Measurements from ENCODE around the gene SNRPF. TPM values are rescaled to one million over a fixed set of nuclear protein-coding genes. Genes with fewer than 3 reads are reported as not detected.

Gene SNRPF
- total RNA-seq, 6 experiments from 2014 or later, result 24.2 to 31.9 (median 27.8) TPM

DNA sequence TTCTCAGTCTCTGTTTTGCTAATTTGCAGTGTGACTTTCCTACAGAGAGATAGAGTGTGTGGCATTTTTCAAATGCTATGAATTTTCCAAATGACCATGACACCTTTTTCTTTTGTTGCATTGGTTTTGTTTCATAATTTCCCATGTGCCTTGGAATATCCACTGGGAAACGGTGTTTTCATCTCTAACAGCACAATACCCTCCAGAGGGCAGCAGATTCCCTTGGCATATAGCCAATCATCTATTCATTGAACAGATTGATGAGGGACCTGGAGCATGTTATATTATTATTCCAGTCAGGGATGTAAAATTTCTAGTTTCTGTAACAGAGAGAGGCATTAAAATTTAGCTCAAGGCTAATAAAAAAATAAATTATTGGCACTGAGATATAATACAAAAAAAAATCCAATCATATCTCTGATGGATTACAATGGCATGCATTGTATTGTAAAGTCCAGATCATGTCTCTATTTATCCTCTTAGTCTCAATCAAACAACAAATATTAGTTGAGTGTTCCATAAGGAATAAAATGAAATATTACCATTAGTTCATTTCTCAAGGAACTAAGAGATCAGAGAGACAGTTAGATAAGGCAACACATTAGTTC, 38.6 kb upstream of the SNRPF start:
- no peaks in the 10 kb centered on the region for H3K36me3 Mint-ChIP-seq (ENCODE audit: low read depth)
- H3K27me3 Mint-ChIP-seq (ENCODE audit: insufficient read depth), result peaks cover 12% of the 10 kb centered on the region; the same call in 1 of the 2 replicates
- H3K27ac Mint-ChIP-seq, result no peak overlapping the region
- no peaks in the 10 kb centered on the region for H3K4me1 Mint-ChIP-seq (ENCODE audit: low read depth)
- no peaks in the 10 kb centered on the region for H3K9me3 Mint-ChIP-seq
- peak; percentile 62 for DNase-seq
- H3K4me3 Mint-ChIP-seq, result no peak overlapping the region
- TF ChIP-seq, protein P1, sequence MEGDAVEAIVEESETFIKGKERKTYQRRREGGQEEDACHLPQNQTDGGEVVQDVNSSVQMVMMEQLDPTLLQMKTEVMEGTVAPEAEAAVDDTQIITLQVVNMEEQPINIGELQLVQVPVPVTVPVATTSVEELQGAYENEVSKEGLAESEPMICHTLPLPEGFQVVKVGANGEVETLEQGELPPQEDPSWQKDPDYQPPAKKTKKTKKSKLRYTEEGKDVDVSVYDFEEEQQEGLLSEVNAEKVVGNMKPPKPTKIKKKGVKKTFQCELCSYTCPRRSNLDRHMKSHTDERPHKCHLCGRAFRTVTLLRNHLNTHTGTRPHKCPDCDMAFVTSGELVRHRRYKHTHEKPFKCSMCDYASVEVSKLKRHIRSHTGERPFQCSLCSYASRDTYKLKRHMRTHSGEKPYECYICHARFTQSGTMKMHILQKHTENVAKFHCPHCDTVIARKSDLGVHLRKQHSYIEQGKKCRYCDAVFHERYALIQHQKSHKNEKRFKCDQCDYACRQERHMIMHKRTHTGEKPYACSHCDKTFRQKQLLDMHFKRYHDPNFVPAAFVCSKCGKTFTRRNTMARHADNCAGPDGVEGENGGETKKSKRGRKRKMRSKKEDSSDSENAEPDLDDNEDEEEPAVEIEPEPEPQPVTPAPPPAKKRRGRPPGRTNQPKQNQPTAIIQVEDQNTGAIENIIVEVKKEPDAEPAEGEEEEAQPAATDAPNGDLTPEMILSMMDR (IDR thresholded peaks at IDR 0.05), result peak; percentile 87

DNA sequence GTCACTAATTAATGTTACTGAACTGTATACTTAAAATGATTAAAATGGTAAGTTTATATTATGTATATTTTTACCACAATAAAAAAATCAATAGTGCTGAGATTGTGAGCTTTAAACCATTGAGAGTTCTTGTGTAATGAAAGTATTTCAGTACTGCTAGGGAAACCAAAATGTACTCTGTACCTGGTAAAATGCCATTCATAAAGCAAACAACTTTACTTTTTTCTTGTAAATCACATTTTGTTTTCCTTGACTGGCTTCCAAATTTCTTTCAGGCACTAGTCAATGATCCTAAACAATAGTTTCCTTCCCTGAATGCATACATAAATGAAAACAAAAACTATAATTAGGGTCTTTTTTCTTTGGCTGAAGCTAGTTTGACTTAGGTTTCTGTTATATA, 29.4 kb upstream of the SNRPF start:
- no peak overlapping the region for H3K4me3 Mint-ChIP-seq
- no peak overlapping the region for H3K27ac Mint-ChIP-seq
- H3K9me3 Mint-ChIP-seq, result no peaks in the 10 kb centered on the region
- H3K27me3 Mint-ChIP-seq (ENCODE audit: insufficient read depth), result peaks cover 38% of the 10 kb centered on the region
- no peak for DNase-seq
- peaks cover 10% of the 10 kb centered on the region for H3K4me1 Mint-ChIP-seq (ENCODE audit: low read depth)
- H3K36me3 Mint-ChIP-seq (ENCODE audit: low read depth), result no peaks in the 10 kb centered on the region
- TF ChIP-seq, protein P1 (IDR thresholded peaks at IDR 0.05), result no peak

DNA sequence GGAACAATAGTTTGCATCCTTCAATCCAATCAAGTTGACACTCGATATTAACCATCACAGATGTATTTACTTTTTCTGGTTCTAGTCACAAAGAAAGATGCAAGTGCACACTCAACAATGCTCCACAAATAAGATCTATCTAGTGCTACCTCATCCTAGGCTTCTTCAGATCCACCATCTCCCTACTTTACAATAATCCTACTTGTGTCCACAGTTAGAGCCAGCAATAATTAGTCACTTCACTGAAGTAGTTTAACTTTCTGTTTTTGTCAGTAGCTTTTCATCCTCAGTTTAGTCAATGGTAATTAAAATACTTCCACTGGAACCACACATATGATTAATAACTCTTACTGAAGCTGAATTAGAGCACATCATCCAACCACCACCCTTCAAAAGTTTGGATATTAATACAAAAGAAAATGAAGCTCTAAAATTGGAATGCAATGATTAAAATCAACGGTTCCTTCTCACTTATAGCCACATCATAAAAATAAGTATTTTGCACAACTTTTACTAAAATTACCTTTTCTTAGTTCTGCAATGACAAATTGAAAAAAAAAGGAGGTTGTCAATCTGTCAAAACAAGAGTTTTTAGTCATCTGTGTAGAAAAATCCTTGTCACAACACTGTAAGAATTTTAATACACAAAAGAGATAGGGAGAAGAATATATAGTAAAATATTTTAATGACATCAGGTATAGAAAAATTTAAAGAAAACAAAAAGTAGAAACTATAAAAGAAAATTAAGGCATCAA, 28.2 kb upstream of the SNRPF start:
- H3K36me3 Mint-ChIP-seq (ENCODE audit: low read depth), result no peaks in the 10 kb centered on the region
- TF ChIP-seq, protein P1 (IDR thresholded peaks at IDR 0.05), result no peak
- no peak overlapping the region for H3K4me3 Mint-ChIP-seq
- no peak overlapping the region for H3K27ac Mint-ChIP-seq
- H3K27me3 Mint-ChIP-seq (ENCODE audit: insufficient read depth), result peaks cover 38% of the 10 kb centered on the region
- H3K4me1 Mint-ChIP-seq (ENCODE audit: low read depth), result peaks cover 14% of the 10 kb centered on the region
- no peak for DNase-seq
- no peaks in the 10 kb centered on the region for H3K9me3 Mint-ChIP-seq

DNA sequence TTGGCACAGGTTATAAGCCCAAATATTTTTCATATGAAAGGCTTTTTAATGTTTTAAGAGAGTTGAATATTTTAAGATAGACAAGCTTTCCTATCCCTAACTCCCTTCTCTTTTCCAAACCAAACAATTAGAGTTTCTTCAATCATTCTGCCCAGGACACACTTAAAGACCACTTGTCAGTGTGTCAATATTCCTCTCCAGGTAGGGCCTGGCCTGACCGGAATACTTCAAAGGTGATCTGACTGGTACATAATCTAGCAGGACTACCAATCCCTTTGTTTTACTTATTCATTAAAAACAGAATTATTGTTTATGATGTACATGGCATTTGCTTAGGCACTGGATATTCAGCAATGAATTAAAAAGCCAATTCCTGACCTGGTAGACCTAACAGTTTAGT, 24.2 kb upstream of the SNRPF start:
- DNase-seq, result no peak
- Mint-ChIP-seq H3K4me1 (ENCODE audit: low read depth) (peaks cover 32% of the 10 kb centered on the region), H3K4me3 (no peak overlapping the region), H3K27ac (no peak overlapping the region), H3K36me3 (ENCODE audit: low read depth) (no peaks in the 10 kb centered on the region), H3K9me3 (no peaks in the 10 kb centered on the region), H3K27me3 (ENCODE audit: insufficient read depth) (peaks cover 32% of the 10 kb centered on the region)
- TF ChIP-seq, protein P1 (IDR thresholded peaks at IDR 0.05), result no peak

DNA sequence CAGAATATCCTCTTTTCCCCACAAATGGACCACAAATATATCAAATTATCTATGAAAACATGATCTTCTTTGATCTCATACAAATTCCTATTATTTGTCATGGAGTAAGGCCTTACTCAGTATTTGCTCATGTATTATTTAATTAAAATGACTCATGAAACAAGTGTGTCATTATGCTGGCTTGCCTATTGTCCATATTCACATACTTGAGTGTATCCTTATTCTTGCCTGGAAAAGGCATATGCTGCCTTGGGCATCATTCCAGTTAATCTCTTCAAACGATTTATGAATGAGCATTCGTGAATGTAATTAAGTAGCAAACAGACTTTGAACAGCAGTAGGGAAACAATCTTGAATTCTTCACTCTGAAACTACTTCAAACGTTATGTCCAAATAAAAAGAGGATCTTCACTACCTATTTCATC, 22.6 kb upstream of the SNRPF start:
- Mint-ChIP-seq H3K27ac (no peak overlapping the region; the same call in 1 of the 2 replicates), H3K4me1 (ENCODE audit: low read depth) (peaks cover 32% of the 10 kb centered on the region), H3K4me3 (peak overlapping the region; percentile 45; the same call in 1 of the 2 replicates), H3K36me3 (ENCODE audit: low read depth) (no peaks in the 10 kb centered on the region), H3K27me3 (ENCODE audit: insufficient read depth) (peaks cover 18% of the 10 kb centered on the region), H3K9me3 (no peaks in the 10 kb centered on the region)
- peak; percentile 62 for DNase-seq
- TF ChIP-seq, protein P1 (IDR thresholded peaks at IDR 0.05), result no peak

Data from HFFc6 (cell line).